ENCODE results near the gene ICAM1. TPM values are rescaled to one million over a fixed set of nuclear protein-coding genes. Genes with fewer than 3 reads are reported as not detected.

Gene ICAM1
- total and polyA plus RNA-seq, 2 of the 13 experiments (the other 11 are each of a cell fraction or from before 2014, with no cell fraction given) = 37.9 to 98.4 TPM

DNA sequence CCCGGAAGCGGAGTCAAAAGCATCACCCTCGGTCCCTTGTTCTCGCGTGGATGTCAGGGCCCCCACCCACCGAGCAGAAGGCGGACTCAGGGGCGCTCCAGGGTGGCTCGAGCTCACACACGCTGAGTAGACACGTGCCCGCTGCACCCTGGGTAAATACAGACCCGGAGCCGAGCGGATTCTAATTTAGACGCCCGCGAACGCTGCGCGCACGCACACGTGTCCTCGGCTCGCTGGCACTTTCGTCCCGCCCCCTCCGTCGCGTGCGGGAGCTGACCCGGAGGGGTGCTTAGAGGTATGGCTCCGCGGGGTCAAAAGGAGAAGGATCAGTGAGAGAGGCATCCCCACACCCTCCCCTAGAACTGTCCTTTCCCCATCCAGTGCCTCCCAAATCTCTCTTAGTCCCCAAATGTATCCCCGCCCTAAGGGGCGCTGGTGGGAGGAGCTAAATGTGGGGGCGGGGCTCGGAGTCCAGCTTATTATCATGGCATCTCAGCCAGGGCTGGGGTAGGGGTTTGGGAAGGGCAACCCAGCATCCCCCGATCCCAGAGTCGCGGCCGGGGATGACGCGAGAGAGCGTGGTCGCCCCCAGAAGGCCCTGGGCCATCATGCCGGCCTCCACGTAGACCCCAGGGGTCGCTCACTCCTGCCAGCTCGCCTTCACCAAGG lies 18.4 kb downstream of the ICAM1 start (continued):
- TF ChIP-seq, protein P1, sequence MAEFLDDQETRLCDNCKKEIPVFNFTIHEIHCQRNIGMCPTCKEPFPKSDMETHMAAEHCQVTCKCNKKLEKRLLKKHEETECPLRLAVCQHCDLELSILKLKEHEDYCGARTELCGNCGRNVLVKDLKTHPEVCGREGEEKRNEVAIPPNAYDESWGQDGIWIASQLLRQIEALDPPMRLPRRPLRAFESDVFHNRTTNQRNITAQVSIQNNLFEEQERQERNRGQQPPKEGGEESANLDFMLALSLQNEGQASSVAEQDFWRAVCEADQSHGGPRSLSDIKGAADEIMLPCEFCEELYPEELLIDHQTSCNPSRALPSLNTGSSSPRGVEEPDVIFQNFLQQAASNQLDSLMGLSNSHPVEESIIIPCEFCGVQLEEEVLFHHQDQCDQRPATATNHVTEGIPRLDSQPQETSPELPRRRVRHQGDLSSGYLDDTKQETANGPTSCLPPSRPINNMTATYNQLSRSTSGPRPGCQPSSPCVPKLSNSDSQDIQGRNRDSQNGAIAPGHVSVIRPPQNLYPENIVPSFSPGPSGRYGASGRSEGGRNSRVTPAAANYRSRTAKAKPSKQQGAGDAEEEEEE (CRISPR knock-in tag; IDR thresholded peaks at IDR 0.05; ENCODE audit: borderline replicate concordance) = no peak
- no peak for TF ChIP-seq ZNF570 (CRISPR knock-in tag; IDR thresholded peaks at IDR 0.05; ENCODE audit: borderline replicate concordance)
- no peak for TF ChIP-seq HOXA7 (CRISPR knock-in tag; IDR thresholded peaks at IDR 0.05)
- TF ChIP-seq MTERF4 (CRISPR knock-in tag; IDR thresholded peaks at IDR 0.05) = no peak
- TF ChIP-seq CREM (IDR thresholded peaks at IDR 0.05) = no peak
- no peak for TF ChIP-seq CREM (CRISPR knock-in tag; IDR thresholded peaks at IDR 0.05)
- TF ChIP-seq ZNF33A (CRISPR knock-in tag; IDR thresholded peaks at IDR 0.05; ENCODE audit: borderline replicate concordance) = no peak
- TF ChIP-seq, protein P2, sequence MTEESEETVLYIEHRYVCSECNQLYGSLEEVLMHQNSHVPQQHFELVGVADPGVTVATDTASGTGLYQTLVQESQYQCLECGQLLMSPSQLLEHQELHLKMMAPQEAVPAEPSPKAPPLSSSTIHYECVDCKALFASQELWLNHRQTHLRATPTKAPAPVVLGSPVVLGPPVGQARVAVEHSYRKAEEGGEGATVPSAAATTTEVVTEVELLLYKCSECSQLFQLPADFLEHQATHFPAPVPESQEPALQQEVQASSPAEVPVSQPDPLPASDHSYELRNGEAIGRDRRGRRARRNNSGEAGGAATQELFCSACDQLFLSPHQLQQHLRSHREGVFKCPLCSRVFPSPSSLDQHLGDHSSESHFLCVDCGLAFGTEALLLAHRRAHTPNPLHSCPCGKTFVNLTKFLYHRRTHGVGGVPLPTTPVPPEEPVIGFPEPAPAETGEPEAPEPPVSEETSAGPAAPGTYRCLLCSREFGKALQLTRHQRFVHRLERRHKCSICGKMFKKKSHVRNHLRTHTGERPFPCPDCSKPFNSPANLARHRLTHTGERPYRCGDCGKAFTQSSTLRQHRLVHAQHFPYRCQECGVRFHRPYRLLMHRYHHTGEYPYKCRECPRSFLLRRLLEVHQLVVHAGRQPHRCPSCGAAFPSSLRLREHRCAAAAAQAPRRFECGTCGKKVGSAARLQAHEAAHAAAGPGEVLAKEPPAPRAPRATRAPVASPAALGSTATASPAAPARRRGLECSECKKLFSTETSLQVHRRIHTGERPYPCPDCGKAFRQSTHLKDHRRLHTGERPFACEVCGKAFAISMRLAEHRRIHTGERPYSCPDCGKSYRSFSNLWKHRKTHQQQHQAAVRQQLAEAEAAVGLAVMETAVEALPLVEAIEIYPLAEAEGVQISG (CRISPR knock-in tag; IDR thresholded peaks at IDR 0.05) = peak; percentile 37; the same call in 1 of the 2 replicates
- no peak for TF ChIP-seq ZNF790 (CRISPR knock-in tag; IDR thresholded peaks at IDR 0.05; ENCODE audit: borderline replicate concordance)
- TF ChIP-seq DPF2 (CRISPR knock-in tag; IDR thresholded peaks at IDR 0.05; ENCODE audit: borderline replicate concordance, low read depth) = no peak
- TF ChIP-seq ZEB1 (IDR thresholded peaks at IDR 0.05; ENCODE audit: insufficient replicate concordance, low read depth) = no peak
- no peak for TF ChIP-seq USF2 (IDR thresholded peaks at IDR 0.05; ENCODE audit: low read depth, low read length)
- peak; percentile 69; the same call in 1 of the 2 replicates for TF ChIP-seq USF2 (CRISPR knock-in tag; IDR thresholded peaks at IDR 0.05; ENCODE audit: borderline replicate concordance)
- TF ChIP-seq CHD2 (IDR thresholded peaks at IDR 0.05; ENCODE audit: low read depth, low read length) = no peak
- TF ChIP-seq, protein P3, sequence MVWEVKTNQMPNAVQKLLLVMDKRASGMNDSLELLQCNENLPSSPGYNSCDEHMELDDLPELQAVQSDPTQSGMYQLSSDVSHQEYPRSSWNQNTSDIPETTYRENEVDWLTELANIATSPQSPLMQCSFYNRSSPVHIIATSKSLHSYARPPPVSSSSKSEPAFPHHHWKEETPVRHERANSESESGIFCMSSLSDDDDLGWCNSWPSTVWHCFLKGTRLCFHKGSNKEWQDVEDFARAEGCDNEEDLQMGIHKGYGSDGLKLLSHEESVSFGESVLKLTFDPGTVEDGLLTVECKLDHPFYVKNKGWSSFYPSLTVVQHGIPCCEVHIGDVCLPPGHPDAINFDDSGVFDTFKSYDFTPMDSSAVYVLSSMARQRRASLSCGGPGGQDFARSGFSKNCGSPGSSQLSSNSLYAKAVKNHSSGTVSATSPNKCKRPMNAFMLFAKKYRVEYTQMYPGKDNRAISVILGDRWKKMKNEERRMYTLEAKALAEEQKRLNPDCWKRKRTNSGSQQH (CRISPR knock-in tag; IDR thresholded peaks at IDR 0.05; ENCODE audit: low read depth) = no peak
- TF ChIP-seq, protein P4, sequence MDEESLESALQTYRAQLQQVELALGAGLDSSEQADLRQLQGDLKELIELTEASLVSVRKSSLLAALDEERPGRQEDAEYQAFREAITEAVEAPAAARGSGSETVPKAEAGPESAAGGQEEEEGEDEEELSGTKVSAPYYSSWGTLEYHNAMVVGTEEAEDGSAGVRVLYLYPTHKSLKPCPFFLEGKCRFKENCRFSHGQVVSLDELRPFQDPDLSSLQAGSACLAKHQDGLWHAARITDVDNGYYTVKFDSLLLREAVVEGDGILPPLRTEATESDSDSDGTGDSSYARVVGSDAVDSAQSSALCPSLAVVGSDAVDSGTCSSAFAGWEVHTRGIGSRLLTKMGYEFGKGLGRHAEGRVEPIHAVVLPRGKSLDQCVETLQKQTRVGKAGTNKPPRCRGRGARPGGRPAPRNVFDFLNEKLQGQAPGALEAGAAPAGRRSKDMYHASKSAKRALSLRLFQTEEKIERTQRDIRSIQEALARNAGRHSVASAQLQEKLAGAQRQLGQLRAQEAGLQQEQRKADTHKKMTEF (CRISPR knock-in tag; IDR thresholded peaks at IDR 0.05) = 0 out of 2 replicates have a peak, but pooled peaks have one; percentile 24
- no peak for TF ChIP-seq ZSCAN29 (CRISPR knock-in tag; conservative IDR thresholded peaks at IDR 0.05)

Measured in HepG2 (cell line).